PC-9 (cell line): ENCODE data around the gene SUPT5H. TPM values are rescaled to one million over a fixed set of nuclear protein-coding genes. Genes with fewer than 3 reads are reported as not detected.

Source experiments
- BruUV-seq: library from RNA; stranded (reverse); fragments of 400-500 nt; replicated peaks from 2 replicates; lab custom pipeline; 2021; lab: Mats Ljungman, UMichigan
- CTCF ChIA-PET: fragments of 300-600 bp; sonication (Branson Sonifier 250); formaldehyde crosslinking; loops from one replicate; lab custom pipeline; 2022; ENCODE audit warnings: antibody characterized with exemption; lab: Charles Lee
- POLR2A ChIA-PET: fragments of 300-600 bp; sonication (Branson Sonifier 250); formaldehyde crosslinking; loops from one replicate; lab custom pipeline; 2022; ENCODE audit warnings: antibody characterized with exemption; ENCODE audit not compliant: unreplicated experiment; lab: Charles Lee
- DNase-seq, 2 experiments: peaks; one replicate each; pipeline versions ENCODE4 v3.0.0 to v3.0.0-alpha.2; 2015 to 2022; ENCODE audit warnings: mixed read lengths in 1 of 2
- H2AFZ ChIP-seq: fragments of 200-600 bp; sonication (generic); 2 replicates; pipeline ENCODE4 v1.8.1; 2017; ENCODE audit warnings: antibody characterized with exemption
- H3F3A ChIP-seq: fragments of 200-600 bp; sonication (generic); 2 replicates; pipeline ENCODE4 v1.8.1; 2017; ENCODE audit warnings: antibody characterized with exemption, mild to moderate bottlenecking, low read depth; ENCODE audit not compliant: insufficient read depth
- H3K27ac ChIP-seq: fragments of 200-600 bp; sonication (generic); 2 replicates; pipeline ENCODE4 v1.6.1; 2016; ENCODE audit warnings: mixed run types
- H3K27me3 ChIP-seq: fragments of 200-600 bp; sonication (generic); 2 replicates; pipeline ENCODE4 v1.6.1; 2016; ENCODE audit warnings: low read depth, mixed run types; ENCODE audit not compliant: insufficient read depth
- H3K36me3 ChIP-seq: fragments of 200-600 bp; sonication (generic); 2 replicates; pipeline ENCODE4 v1.6.1; 2016; ENCODE audit warnings: low read depth, mixed run types
- H3K4me1 ChIP-seq: fragments of 200-600 bp; sonication (generic); replicated peaks from 2 replicates; pipeline ENCODE4 v1.6.1; 2016; ENCODE audit warnings: mixed run types; ENCODE audit not compliant: insufficient read depth
- H3K4me2 ChIP-seq: fragments of 200-600 bp; sonication (generic); 2 replicates; pipeline ENCODE4 v1.6.1; 2017; ENCODE audit warnings: mixed run types
- H3K4me3 ChIP-seq: fragments of 200-600 bp; sonication (generic); 2 replicates; pipeline ENCODE4 v1.6.1; 2016; ENCODE audit warnings: mixed run types
- H3K79me2 ChIP-seq: fragments of 200-600 bp; sonication (generic); 2 replicates; pipeline ENCODE4 v1.6.1; 2017; ENCODE audit warnings: low read depth, mixed run types
- H3K9me2 ChIP-seq: fragments of 200-600 bp; sonication (generic); 2 replicates; pipeline ENCODE4 v1.8.1; 2017; ENCODE audit warnings: mild to moderate bottlenecking; ENCODE audit not compliant: insufficient read depth
- H3K9me3 ChIP-seq: fragments of 200-600 bp; sonication (generic); 2 replicates; pipeline ENCODE4 v1.8.1; 2016; ENCODE audit warnings: low read depth; ENCODE audit not compliant: insufficient read depth
- H4K20me1 ChIP-seq: fragments of 200-600 bp; sonication (generic); 2 replicates; pipeline ENCODE4 v1.8.1; 2017; ENCODE audit not compliant: insufficient read depth
- CTCF ChIP-seq: fragments of 200-600 bp; sonication (generic); conservative IDR thresholded peaks from 2 replicates; pipeline ENCODE4 v1.6.1; 2017; ENCODE audit warnings: mixed run types, antibody characterized with exemption, mild to moderate bottlenecking, moderate library complexity
- EZH2 ChIP-seq: fragments of 200-600 bp; sonication (generic); IDR thresholded peaks from 2 replicates; pipeline ENCODE4 v1.8.0; 2017; ENCODE audit warnings: antibody characterized with exemption, low read depth
- intact Hi-C: fragments of 100-400 bp; cut with micrococcal nuclease; formaldehyde crosslinking; loops from one replicate; pipeline ENCODE4 v1.10.0; 2022; ENCODE audit not compliant: unreplicated experiment
- total RNA-seq: library from RNA; stranded (reverse); gene quantifications from 2 replicates; pipeline ENCODE4 v1.2.3, GENCODE V29; 2021

The SUPT5H gene
- total RNA-seq, 1 experiment from 2014 or later, result 118 TPM

DNA sequence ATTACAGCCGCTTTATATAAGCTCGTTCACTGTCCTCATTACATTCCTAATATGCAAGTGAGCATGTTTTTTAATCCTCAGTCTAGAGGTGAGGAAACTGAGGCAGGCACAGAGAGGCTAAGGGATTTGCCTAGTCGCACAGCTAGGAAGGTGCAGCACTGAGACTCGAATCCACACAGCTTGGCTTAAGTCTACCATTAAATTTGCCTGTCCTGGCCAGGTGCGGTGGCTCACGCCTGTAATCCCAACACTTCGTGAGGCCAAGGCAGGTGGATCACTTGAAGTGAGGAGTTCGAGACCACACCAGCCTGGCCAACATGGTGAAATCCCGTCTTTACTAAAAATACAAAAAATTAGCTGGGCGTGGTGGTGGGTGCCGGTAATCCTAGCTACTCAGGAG lies 17.7 kb upstream of the SUPT5H start:
- no peaks in the 10 kb centered on the region for H4K20me1 ChIP-seq
- no peaks in the 10 kb centered on the region for H3K9me2 ChIP-seq
- CTCF ChIA-PET, result interaction anchor here (0.5 to 0.7 kb wide), 2 partner anchors 37 to 365 kb away, joined by 4 to 6 read pairs; partner anchors contain the start of genes MED29 and PAF1
- no peaks in the 10 kb centered on the region for H3K9me3 ChIP-seq
- H3K27ac ChIP-seq, result no peak overlapping the region
- H3K4me1 ChIP-seq, result peaks cover 23% of the 10 kb centered on the region
- intact Hi-C loops, result no loop called here
- H3K36me3 ChIP-seq, result peaks cover 9% of the 10 kb centered on the region; the same call in 1 of the 2 replicates
- H3K27me3 ChIP-seq, result no peaks in the 10 kb centered on the region
- no TSS peak for BruUV-seq
- no peak for DNase-seq
- POLR2A ChIA-PET, result interaction anchor here (0.5 kb wide), 1 partner anchor 21 kb away, joined by 3 read pairs; no protein-coding TSS in a partner anchor
- peaks cover 24% of the 10 kb centered on the region for H3F3A ChIP-seq
- no peak overlapping the region for H2AFZ ChIP-seq
- TF ChIP-seq EZH2 (no peak), CTCF (no peak)
- H3K4me2 ChIP-seq, result no peak overlapping the region
- H3K4me3 ChIP-seq, result no peak overlapping the region
- H3K79me2 ChIP-seq, result peaks cover 8% of the 10 kb centered on the region

GRCh38 chr19:39428283-39429112 lies 16.9 kb upstream of the SUPT5H start:
- no peak overlapping the region for H3K27ac ChIP-seq
- H3K79me2 ChIP-seq, result peaks cover 16% of the 10 kb centered on the region
- no peaks in the 10 kb centered on the region for H3K9me3 ChIP-seq
- peaks cover 7% of the 10 kb centered on the region for H4K20me1 ChIP-seq
- H3K36me3 ChIP-seq, result peaks cover 17% of the 10 kb centered on the region
- BruUV-seq, result no TSS peak
- H3K4me1 ChIP-seq, result peaks cover 31% of the 10 kb centered on the region
- H3K27me3 ChIP-seq, result no peaks in the 10 kb centered on the region
- no peak overlapping the region for H2AFZ ChIP-seq
- DNase-seq, result peak in 1 of 2 experiments; percentile 28
- ChIA-PET CTCF (no interaction called here), POLR2A (interaction anchor here (0.6 to 0.7 kb wide), 2 partner anchors 401 to 1182 kb away, joined by 3 read pairs; no protein-coding TSS in a partner anchor)
- no peak overlapping the region for H3K4me2 ChIP-seq
- intact Hi-C loops, result no loop called here
- no peak overlapping the region for H3K4me3 ChIP-seq
- TF ChIP-seq EZH2, result no peak
- peaks cover 32% of the 10 kb centered on the region for H3F3A ChIP-seq
- no peaks in the 10 kb centered on the region for H3K9me2 ChIP-seq

DNA sequence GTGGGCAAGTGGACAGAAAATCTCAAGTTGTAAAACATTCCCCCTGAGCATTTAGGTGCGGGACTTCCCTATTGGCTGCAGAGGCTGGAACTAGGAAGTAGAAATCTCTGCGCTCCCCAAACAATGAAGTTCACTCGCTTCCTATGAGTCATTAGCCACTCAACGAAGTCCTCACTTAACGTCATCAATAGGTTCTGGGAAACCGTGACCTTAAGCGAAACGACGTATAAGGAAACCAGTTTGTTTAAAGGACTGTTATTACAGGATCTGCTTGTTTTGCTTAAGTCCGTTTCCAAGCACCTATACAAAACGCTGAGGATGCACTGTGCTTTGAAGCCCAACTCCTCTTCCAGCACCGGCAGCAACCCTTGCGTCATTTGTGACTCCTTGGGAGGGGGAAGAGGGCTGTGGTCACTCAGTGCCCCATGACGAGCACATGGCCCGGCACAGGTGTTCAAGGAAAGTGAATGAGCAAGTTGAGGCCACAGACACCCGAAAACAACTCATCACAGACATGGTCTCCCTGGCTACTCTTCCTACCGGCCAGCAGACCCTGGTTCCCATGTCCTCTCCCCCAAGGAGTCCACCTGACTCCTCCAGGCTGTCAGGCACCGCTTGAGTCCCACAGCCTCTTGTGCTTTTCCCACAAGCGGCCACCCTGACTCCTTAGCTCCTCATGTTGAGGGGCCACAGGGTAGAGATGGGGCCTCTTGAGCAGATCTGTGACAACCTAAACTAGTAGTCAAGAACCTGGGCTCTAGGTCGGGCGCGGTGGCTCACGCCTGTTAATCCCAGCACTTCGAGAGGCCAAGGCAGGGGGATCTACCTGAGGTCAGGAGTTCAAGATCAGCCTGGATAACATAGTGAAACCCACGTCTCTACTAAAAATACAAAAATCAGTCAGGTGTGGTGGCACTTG lies 14.4 kb upstream of the SUPT5H start:
- ChIA-PET CTCF (interaction anchor here (0.7 kb wide), 1 partner anchor 81 kb away, joined by 3 read pairs; no protein-coding TSS in a partner anchor), POLR2A (interaction anchor here (0.6 kb wide), 1 partner anchor 540 kb away, joined by 16 read pairs; no protein-coding TSS in a partner anchor)
- intact Hi-C loops, result loop anchor here (2.0 kb wide), 1 partner anchor 24 kb away; the partner anchor contains the start of gene ZFP36
- Histone ChIP-seq H3K36me3 (peaks cover 32% of the 10 kb centered on the region), H3K27me3 (no peaks in the 10 kb centered on the region), H3K4me1 (peaks cover 45% of the 10 kb centered on the region), H3K79me2 (peaks cover 38% of the 10 kb centered on the region), H2AFZ (no peak overlapping the region), H3K4me3 (peak overlapping the region; percentile 23; the same call in 1 of the 2 replicates), H3K27ac (peak overlapping the region; percentile 97), H3K4me2 (peak overlapping the region; percentile 68), H3K9me3 (no peaks in the 10 kb centered on the region), H3K9me2 (no peaks in the 10 kb centered on the region), H3F3A (peaks cover 52% of the 10 kb centered on the region), H4K20me1 (peaks cover 21% of the 10 kb centered on the region)
- BruUV-seq, result TSS peak; percentile 76
- no peak for TF ChIP-seq CTCF
- TF ChIP-seq EZH2, result no peak
- peak; percentile 80 to 100 for DNase-seq
